Suprapubic skin (tissue), 4 donors: ENCODE results near the gene SMIM26.

Experiments used
- CTCF ChIP-seq, 2 donors: fragments of 200-600 bp in 1 of 2; fragments of 450-650 bp in 1 of 2; sonication (generic) in 1 of 2; IDR thresholded peaks; one replicate each; pipeline ENCODE4 v1.5.1; 2016 to 2019; ENCODE audit warnings: antibody characterized with exemption in 2 of 2, mild to moderate bottlenecking in 1 of 2, moderate library complexity in 1 of 2
- EP300 ChIP-seq: sonication (generic); formaldehyde crosslinking; IDR thresholded peaks from one replicate; pipeline ENCODE4 v1.6.1; 2017; ENCODE audit warnings: antibody characterized with exemption
- POLR2A ChIP-seq, 2 donors: fragments of 450-650 bp; IDR thresholded peaks; one replicate each; pipeline ENCODE4 v1.6.1; 2017; ENCODE audit warnings: antibody characterized with exemption in 2 of 2, mild to moderate bottlenecking in 2 of 2, moderate library complexity in 2 of 2
- POLR2AphosphoS5 ChIP-seq, 3 donors: sonication (generic); formaldehyde crosslinking; IDR thresholded peaks; one replicate each; pipeline ENCODE4 v1.6.1; 2017; ENCODE audit warnings: antibody characterized with exemption in 3 of 3

GRCh38 chr20:18543932-18544331, 23.3 kb upstream of the SMIM26 start:
- TF ChIP-seq CTCF (IDR thresholded peaks at IDR 0.05) (no peak), EP300 (no peak), POLR2AphosphoS5 (IDR thresholded peaks at IDR 0.05) (no peak), POLR2A (IDR thresholded peaks at IDR 0.05) (no peak)
